Activated naive CD8-positive, alpha-beta T cell treated with anti-CD3 and anti-CD28 coated beads, Interleukin-2, amount 50 U/mL, for 16 hours (primary cell): ENCODE measurements around the gene FICD.
A peak's percentile ranks its signal among the peaks of the same experiment; 100 is the strongest.
"Not testable (repeated sequence)": the region's sequence is repeated elsewhere in the genome, so short reads cannot be mapped to it uniquely, and the experiment has no call there.

Source experiments
- DNase-seq: peaks from one replicate; pipeline ENCODE4 v3.0.0-alpha.2; 2020; ENCODE audit warnings: low read depth, low spot score

FICD gene

GRCh38 chr12:108514973-108515814, at the start of gene FICD:
Gene FICD, plus strand, starts transcription at chr12:108515277. Its CDS starts 1,696 bp downstream, at chr12:108516973.
- peak; percentile 99 for DNase-seq

- no peak for DNase-seq
Observed at GRCh38 chr12:108465417-108465816, 49.7 kb upstream of the FICD start.

DNA sequence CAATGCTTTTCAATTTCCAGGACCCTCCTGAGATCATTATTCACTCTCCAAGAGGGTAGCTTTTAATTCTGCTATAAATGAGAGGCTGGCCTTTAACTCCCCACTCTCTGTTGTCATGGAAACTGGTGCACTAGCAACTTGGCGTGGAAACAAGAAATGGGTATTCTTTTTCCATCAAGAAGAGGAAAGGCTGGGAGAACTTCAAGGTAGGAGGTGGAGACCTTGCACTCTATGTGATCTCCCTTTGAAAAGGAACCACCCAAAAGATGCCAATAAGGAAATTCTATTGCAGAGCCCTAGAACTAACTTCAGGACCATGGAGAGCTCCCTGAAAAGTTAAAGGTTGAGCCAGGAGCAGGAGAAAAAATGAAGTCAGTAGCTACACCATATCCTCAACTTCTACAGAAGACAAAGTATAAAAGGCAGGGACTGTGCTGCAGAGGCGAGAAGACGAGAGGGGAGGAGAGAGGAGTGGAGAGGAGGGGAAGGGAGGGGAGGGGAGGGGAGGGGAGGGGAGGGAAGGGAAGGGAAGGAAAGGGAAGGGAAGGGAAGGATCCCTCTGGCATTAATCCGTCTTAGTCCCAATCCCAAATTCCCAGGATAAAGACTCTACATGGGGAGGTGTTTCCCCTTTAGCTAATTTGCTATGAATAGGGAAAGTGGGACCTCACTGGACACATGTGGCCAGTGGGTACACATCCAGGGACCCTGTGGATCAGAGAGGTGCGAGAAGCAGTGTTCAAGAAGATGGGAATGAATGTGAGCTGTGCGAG, 46.7 kb upstream of the FICD start:
- no peak for DNase-seq

DNA sequence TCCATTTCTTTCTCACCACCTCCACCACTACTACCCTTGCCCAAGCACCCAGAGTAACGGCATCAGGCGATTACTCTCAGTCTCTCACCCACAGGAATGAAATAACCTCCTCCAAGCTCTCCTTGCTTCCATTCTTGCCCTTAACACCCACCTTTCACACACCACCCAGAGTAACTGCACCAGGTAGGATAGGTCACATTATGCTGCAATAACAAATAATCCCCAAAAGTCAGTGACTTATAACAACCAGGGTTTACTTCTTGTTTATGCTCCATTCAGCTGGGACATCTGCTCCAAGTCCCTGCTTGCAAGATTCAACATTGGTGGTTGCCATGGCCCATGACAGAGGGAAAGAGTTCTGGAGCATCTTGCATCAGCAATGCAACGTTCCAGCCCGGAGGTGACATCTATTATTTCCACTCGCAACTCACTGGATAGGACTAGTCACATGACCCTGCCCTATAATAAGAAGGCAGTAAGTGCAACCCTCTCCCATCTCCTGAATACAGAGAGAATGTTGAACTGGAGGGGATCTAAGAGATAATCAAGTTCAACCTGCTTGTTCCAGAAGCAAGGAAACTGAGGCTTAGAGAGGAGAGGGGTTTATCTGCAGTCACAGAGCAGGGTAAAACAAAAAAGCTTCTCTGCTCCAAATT, 41.5 kb upstream of the FICD start:
- DNase-seq: no peak

DNA sequence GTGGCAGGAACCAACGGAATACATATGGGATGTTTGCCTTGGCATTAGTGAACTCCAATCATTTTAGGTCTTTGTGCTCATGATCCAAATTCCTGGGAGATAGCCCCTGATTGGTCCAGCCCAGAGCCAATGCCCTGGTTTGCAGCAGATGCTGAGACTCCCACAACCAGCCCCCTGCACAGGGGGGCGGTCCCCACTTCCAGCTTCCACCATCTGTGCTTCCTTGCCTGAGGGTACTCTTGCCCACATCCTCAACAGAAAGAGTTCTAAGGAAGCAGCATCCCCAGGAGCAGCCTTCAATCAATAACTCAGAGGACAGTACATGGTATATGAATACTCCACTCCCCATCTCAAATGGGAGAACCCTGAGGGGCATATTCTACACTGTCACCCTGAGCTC, 39.7 kb upstream of the FICD start:
- no peak for DNase-seq

GRCh38 chr12:108477055-108477880, 37.8 kb upstream of the FICD start:
- DNase-seq: no peak

- no peak for DNase-seq
Observed at GRCh38 chr12:108477881-108478259, 37.2 kb upstream of the FICD start.

- no peak for DNase-seq
Observed at GRCh38 chr12:108478611-108479206, 36.4 kb upstream of the FICD start.

DNA sequence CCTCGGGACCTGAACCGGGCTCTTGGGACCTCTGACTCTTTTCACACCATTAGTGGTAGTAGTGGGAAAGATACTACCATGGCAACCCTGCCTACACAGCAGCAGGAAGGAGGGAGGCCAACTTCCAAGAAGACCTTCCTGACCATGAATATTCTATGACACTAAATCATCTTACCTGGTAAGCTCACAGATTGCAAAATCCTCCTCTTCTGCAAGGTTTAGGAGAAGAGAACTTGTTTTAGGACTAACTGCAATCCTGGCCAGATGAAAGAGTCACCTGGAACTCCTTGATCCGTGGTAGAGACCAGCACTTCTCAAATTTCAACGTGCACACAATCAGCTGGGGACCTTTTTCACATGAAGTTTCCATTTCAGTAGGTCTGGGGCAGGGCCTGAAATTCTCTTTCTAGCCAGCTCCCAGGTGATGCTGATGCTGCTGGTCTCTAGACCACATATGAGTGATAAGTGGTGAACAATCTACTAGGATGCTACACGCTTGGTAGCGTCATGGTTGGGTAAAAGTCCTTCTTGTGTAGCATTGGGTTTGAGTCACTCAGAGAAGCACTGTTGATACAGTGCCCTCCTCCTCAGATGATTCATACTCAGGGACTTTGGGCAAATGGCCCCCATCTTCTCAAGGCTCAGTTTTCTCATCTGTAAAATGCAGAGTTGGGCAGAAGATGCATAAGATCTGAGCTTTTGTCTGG, 35.6 kb upstream of the FICD start:
- DNase-seq: no peak

DNA sequence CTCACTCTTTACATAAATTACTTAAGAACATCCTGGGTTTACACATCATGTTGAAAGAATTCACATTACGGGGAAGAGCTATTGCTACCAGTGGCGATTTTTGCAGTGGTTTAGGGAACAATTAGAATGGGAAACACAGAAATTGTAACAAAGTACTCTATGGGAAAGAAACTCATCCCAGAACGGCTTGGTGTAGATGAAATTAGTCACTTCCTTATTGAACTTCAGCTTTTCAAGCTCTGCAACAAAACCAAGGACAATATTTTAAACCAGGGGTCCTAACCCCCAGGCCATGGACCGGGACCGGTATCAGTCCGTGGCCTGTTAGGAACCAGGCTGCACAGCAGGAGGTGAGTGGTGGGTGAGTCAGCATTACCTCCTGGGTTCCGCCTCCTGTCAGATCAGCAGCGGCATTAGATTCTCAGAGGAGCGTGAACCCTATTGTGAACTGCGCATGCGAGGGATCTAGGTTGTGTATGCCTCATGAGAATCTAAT, 32.3 kb upstream of the FICD start:
- DNase-seq: no peak

GRCh38 chr12:108483213-108484059, 31.6 kb upstream of the FICD start:
- DNase-seq: no peak

- no peak for DNase-seq
Observed at GRCh38 chr12:108484431-108484830, 30.6 kb upstream of the FICD start.

DNA sequence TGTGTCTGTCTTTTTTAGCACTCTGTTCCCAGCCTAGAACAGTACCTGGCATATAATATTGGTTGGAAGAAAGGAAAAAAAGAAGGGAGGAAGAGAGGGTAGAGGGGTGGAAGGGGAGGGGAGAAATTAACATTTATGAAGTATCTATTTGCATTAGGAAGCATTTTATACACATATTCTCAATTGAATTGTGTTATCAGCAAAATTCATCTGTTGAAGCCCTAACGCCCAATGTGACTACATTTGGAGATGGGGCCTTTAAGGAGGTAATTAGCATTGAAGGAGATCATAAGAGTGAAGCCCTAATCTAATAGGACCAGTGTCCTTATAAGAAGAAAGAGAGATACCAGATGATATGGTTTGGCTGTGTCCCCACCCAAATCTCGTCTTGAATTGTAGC, 30.2 kb upstream of the FICD start:
- DNase-seq: no peak

- not testable (repeated sequence) for DNase-seq
Observed at GRCh38 chr12:108485371-108485770, 29.7 kb upstream of the FICD start.

DNA sequence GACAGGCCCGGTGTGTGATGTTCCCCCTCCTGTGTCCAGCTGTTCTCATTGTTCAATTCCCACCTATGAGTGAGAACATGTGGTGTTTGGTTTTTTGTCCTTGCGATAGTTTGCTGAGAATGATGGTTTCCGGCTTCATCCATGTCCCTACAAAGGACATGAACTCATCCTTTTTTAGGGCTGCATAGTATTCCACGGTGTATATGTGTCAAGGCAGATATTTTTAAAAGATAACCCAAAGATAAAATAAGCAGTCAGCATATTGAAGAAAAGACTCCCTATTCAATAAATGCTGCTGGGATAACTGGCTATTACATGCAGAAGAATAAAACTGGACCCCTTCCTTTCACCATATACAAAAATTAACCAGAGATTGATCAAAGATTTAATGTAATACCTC, 28.0 kb upstream of the FICD start:
- not testable (repeated sequence) for DNase-seq

- DNase-seq: no peak
Observed at GRCh38 chr12:108491256-108491655, 23.8 kb upstream of the FICD start.

DNA sequence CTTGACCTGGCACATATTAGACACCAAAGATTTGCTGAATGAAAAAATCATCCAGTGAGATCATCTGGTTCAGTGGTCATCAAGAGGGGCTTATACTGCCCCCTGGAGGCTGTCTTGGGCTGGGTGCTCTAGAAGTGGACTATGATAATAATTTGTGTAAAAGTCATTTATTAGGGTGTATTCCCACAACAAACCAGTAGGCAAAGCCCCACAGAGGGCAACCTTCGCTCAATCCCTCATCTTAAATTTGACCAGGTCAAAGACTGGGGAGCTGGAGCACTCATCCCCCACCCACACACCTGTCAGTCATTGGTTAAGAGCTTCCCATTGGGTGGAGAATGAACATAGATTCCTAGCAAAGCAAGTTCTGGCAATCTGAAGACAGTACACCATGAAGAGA, 20.0 kb upstream of the FICD start:
- DNase-seq: no peak

GRCh38 chr12:108495823-108496579, 19.1 kb upstream of the FICD start:
- no peak for DNase-seq

- DNase-seq: no peak
Observed at GRCh38 chr12:108498136-108498535, 16.9 kb upstream of the FICD start.
